GM23338 (cell line): ENCODE data around the gene CLASP2. TPM values are rescaled to one million over a fixed set of nuclear protein-coding genes. Genes with fewer than 3 reads are reported as not detected.

Experiments
- ATAC-seq: fragments of 200-7000 bp; cut with Tn5 transposase; 3 replicates; pipeline ENCODE4 v1.9.1; 2020
- DNase-seq: peaks from one replicate; pipeline ENCODE4 v3.0.0-alpha.2; 2015; ENCODE audit warnings: low spot score
- H2AFZ ChIP-seq: fragments of 200-600 bp; sonication (generic); 2 replicates; pipeline ENCODE4 v1.8.0; 2016; ENCODE audit warnings: antibody characterized with exemption, mild to moderate bottlenecking, moderate library complexity
- H3F3A ChIP-seq: fragments of 200-600 bp; sonication (generic); replicated peaks from 2 replicates; pipeline ENCODE4 v1.8.0; 2017; ENCODE audit warnings: antibody characterized with exemption, mixed run types, low read depth
- H3K27ac ChIP-seq: fragments of 200-600 bp; sonication (generic); 2 replicates; pipeline ENCODE4 v1.6.1; 2016; ENCODE audit warnings: low read depth
- H3K27me3 ChIP-seq: fragments of 200-600 bp; sonication (generic); 2 replicates; pipeline ENCODE4 v1.8.0; 2016; ENCODE audit warnings: mild to moderate bottlenecking, mixed run types, moderate library complexity; ENCODE audit not compliant: insufficient read depth
- H3K36me3 ChIP-seq: fragments of 200-600 bp; sonication (generic); 2 replicates; pipeline ENCODE4 v1.8.0; 2016; ENCODE audit warnings: mild to moderate bottlenecking; ENCODE audit not compliant: insufficient read depth
- H3K4me1 ChIP-seq: fragments of 200-600 bp; sonication (generic); 2 replicates; pipeline ENCODE4 v1.8.0; 2016; ENCODE audit warnings: mild to moderate bottlenecking, moderate library complexity; ENCODE audit not compliant: insufficient read depth
- H3K4me2 ChIP-seq: fragments of 200-600 bp; sonication (generic); 2 replicates; pipeline ENCODE4 v1.7.1; 2017; ENCODE audit warnings: mixed run types
- H3K4me3 ChIP-seq: fragments of 200-600 bp; sonication (generic); 2 replicates; pipeline ENCODE4 v1.6.1; 2016; ENCODE audit warnings: mixed run types
- H3K79me2 ChIP-seq: fragments of 200-600 bp; sonication (generic); replicated peaks from 2 replicates; pipeline ENCODE4 v1.8.0; 2017; ENCODE audit warnings: mild to moderate bottlenecking; ENCODE audit not compliant: insufficient read depth
- H3K9me2 ChIP-seq: fragments of 200-600 bp; sonication (generic); 2 replicates; pipeline ENCODE4 v1.8.0; 2017; ENCODE audit not compliant: insufficient read depth
- H4K20me1 ChIP-seq: fragments of 200-600 bp; sonication (generic); replicated peaks from 2 replicates; pipeline ENCODE4 v1.8.0; 2017; ENCODE audit warnings: mild to moderate bottlenecking; ENCODE audit not compliant: insufficient read depth
- H3K27ac Mint-ChIP-seq: 2 replicates; pipeline ENCODE4 v1.8.0; 2020; ENCODE audit warnings: inconsistent platforms, mild to moderate bottlenecking, moderate library complexity, mixed read lengths
- H3K27me3 Mint-ChIP-seq: 3 replicates; pipeline ENCODE4 v1.8.0; 2022; ENCODE audit warnings: low read depth, mild to moderate bottlenecking, moderate library complexity, mixed read lengths, inconsistent platforms; ENCODE audit not compliant: insufficient read depth, poor library complexity
- H3K36me3 Mint-ChIP-seq: 3 replicates; pipeline ENCODE4 v1.8.0; 2021; ENCODE audit warnings: low read depth, mild to moderate bottlenecking, inconsistent platforms, moderate library complexity, mixed read lengths
- H3K4me1 Mint-ChIP-seq: 3 replicates; pipeline ENCODE4 v1.8.0; 2020; ENCODE audit warnings: mild to moderate bottlenecking, inconsistent platforms, mixed read lengths
- H3K4me3 Mint-ChIP-seq: 3 replicates; pipeline ENCODE4 v1.8.0; 2021; ENCODE audit warnings: moderate library complexity, mild to moderate bottlenecking, inconsistent platforms, mixed read lengths
- H3K9me3 Mint-ChIP-seq: 3 replicates; pipeline ENCODE4 v1.8.0; 2020; ENCODE audit warnings: moderate library complexity, mild to moderate bottlenecking, inconsistent platforms, mixed read lengths
- CREB1 ChIP-seq: fragments of 250-450 bp; sonication (Bioruptor Pico); IDR thresholded peaks from 2 replicates; pipeline ENCODE4 v1.5.0; 2020; ENCODE audit warnings: low read depth, mild to moderate bottlenecking, moderate library complexity
- CTCF ChIP-seq, 2 experiments: fragments of 200-600 bp in 1 of 2; sonication (generic) in 1 of 2; conservative IDR thresholded peaks; 2 replicates each; pipeline versions ENCODE4 v1.5.1 to v1.6.1; 2016 to 2017; ENCODE audit warnings: antibody characterized with exemption in 2 of 2, low read depth in 2 of 2, mild to moderate bottlenecking in 2 of 2, moderate library complexity in 1 of 2
- ETS1 ChIP-seq: IDR thresholded peaks from 2 replicates; pipeline ENCODE4 v1.6.1; 2016; ENCODE audit warnings: antibody characterized with exemption
- EZH2 ChIP-seq: fragments of 200-600 bp; sonication (generic); IDR thresholded peaks from one replicate; pipeline ENCODE4 v1.8.0; 2017; ENCODE audit warnings: antibody characterized with exemption, mild to moderate bottlenecking, low read depth; ENCODE audit not compliant: unreplicated experiment
- EZH2phosphoT487 ChIP-seq: fragments of 200-600 bp; sonication (generic); IDR thresholded peaks from one replicate; pipeline ENCODE4 v1.8.1; 2018; ENCODE audit warnings: antibody characterized with exemption; ENCODE audit not compliant: unreplicated experiment
- JUNB ChIP-seq: IDR thresholded peaks from one replicate; pipeline ENCODE4 v1.6.1; 2016; ENCODE audit warnings: antibody characterized with exemption; ENCODE audit not compliant: unreplicated experiment
- NANOG ChIP-seq: IDR thresholded peaks from 2 replicates; pipeline ENCODE4 v1.6.1; 2016; ENCODE audit warnings: antibody characterized with exemption, borderline replicate concordance
- POLR2AphosphoS5 ChIP-seq: IDR thresholded peaks from 2 replicates; pipeline ENCODE4 v1.6.1; 2016; ENCODE audit warnings: antibody characterized with exemption, low read depth
- REST ChIP-seq: IDR thresholded peaks from one replicate; pipeline ENCODE4 v1.6.1; 2018; ENCODE audit warnings: antibody characterized with exemption; ENCODE audit not compliant: unreplicated experiment
- ZNF114 ChIP-seq: fragments of 250-450 bp; sonication (Bioruptor Pico); IDR thresholded peaks from 2 replicates; pipeline ENCODE4 v1.5.0; 2020; ENCODE audit warnings: mild to moderate bottlenecking, moderate library complexity
- ZNF331 ChIP-seq: fragments of 250-450 bp; sonication (Bioruptor Pico); IDR thresholded peaks from 2 replicates; pipeline ENCODE4 v1.5.0; 2020; ENCODE audit warnings: low read depth, mild to moderate bottlenecking, moderate library complexity
- ZNF462 ChIP-seq: fragments of 250-450 bp; sonication (Bioruptor Pico); IDR thresholded peaks from 2 replicates; pipeline ENCODE4 v1.5.0; 2020; ENCODE audit warnings: mild to moderate bottlenecking, moderate library complexity
- polyA plus RNA-seq: library from polyadenylated mRNA; unstranded; fragments of >200 nt; fragmentation: Nextera tagmentation; extraction: Ambion mirVana; gene quantifications from 2 replicates; pipeline ENCODE4 v1.2.1, GENCODE V29; 2016
- total RNA-seq: library from RNA; depleted of rRNA; stranded (reverse); fragments of >200 nt; shearing (Covaris generic); gene quantifications from 2 replicates; pipeline ENCODE4 v1.2.3, GENCODE V29; 2014

The CLASP2 gene
- total and polyA plus RNA-seq, 2 experiments from 2014 or later: 12.8 to 74.6 TPM

- Histone ChIP-seq H3K27ac (no peak overlapping the region), H3K9me2 (no peaks in the 10 kb centered on the region), H4K20me1 (no peaks in the 10 kb centered on the region), H3K4me1 (peaks cover 35% of the 10 kb centered on the region), H3K4me2 (no peak overlapping the region), H3K27me3 (no peaks in the 10 kb centered on the region), H2AFZ (no peak overlapping the region), H3K36me3 (no peaks in the 10 kb centered on the region), H3F3A (no peaks in the 10 kb centered on the region), H3K79me2 (peaks cover 45% of the 10 kb centered on the region), H3K4me3 (no peak overlapping the region)
- no peaks in the 10 kb centered on the region for H3K9me3 Mint-ChIP-seq
- no peak for TF ChIP-seq EZH2
- TF ChIP-seq REST: no peak
- no peak for TF ChIP-seq JUNB
- no peak for TF ChIP-seq CREB1 (CRISPR knock-in tag)
- no peak for TF ChIP-seq NANOG
- TF ChIP-seq ETS1: no peak
- no peak for TF ChIP-seq ZNF462 (CRISPR knock-in tag)
- TF ChIP-seq ZNF114: no peak
- TF ChIP-seq ZNF331: no peak
- TF ChIP-seq CTCF (conservative IDR thresholded peaks at IDR 0.05; ENCODE audit: low read depth in 2 of 2): no peak
- TF ChIP-seq EZH2phosphoT487: no peak
- no peak for TF ChIP-seq POLR2AphosphoS5
- no peak overlapping the region for H3K27ac Mint-ChIP-seq
- H3K4me3 Mint-ChIP-seq: no peak overlapping the region
- no peaks in the 10 kb centered on the region for H3K36me3 Mint-ChIP-seq
- peaks cover 44% of the 10 kb centered on the region for H3K4me1 Mint-ChIP-seq
- ATAC-seq (no peak), DNase-seq (no peak)
- H3K27me3 Mint-ChIP-seq: peaks cover 5% of the 10 kb centered on the region
These were observed 60.0 kb downstream of the CLASP2 start for GRCh38 chr3:33658039-33658438.
